OCI-LY7 (cell line): Measurements from ENCODE around the gene SLC16A3. TPM values are rescaled to one million over a fixed set of nuclear protein-coding genes. Genes with fewer than 3 reads are reported as not detected.

ENCODE experiments used
- BruUV-seq: library from RNA; stranded (reverse); fragments of 400-500 nt; replicated peaks from 2 replicates; lab custom pipeline; 2021; lab: Mats Ljungman, UMichigan
- CTCF ChIA-PET: fragments of 300-600 bp; sonication (Branson Sonifier 250); formaldehyde crosslinking; loops from one replicate; lab custom pipeline; 2022; ENCODE audit warnings: antibody characterized with exemption; ENCODE audit not compliant: unreplicated experiment; lab: Charles Lee
- POLR2A ChIA-PET: fragments of 300-600 bp; sonication (Branson Sonifier 250); formaldehyde crosslinking; loops from one replicate; lab custom pipeline; 2022; ENCODE audit warnings: antibody characterized with exemption; lab: Charles Lee
- DNase-seq: peaks from one replicate; pipeline ENCODE4 v3.0.0-alpha.2; 2015; ENCODE audit warnings: low spot score
- H2AFZ ChIP-seq: fragments of 200-600 bp; sonication (generic), shearing (Covaris generic); 2 replicates; pipeline ENCODE4 v1.6.1; 2014; ENCODE audit warnings: mild to moderate bottlenecking, antibody characterized with exemption, low read length, moderate library complexity
- H3K27ac ChIP-seq: fragments of 200-600 bp; sonication (generic); 2 replicates; pipeline ENCODE4 v1.5.1; 2014; ENCODE audit warnings: mixed run types, low read depth, mild to moderate bottlenecking, moderate library complexity, low read length, inconsistent platforms; ENCODE audit not compliant: poor library complexity, severe bottlenecking
- H3K36me3 ChIP-seq: fragments of 200-600 bp; sonication (generic); 2 replicates; pipeline ENCODE4 v1.6.1; 2014; ENCODE audit warnings: mild to moderate bottlenecking, antibody characterized with exemption, low read length, moderate library complexity, mixed read lengths; ENCODE audit not compliant: insufficient read depth
- H3K4me1 ChIP-seq: fragments of 200-600 bp; sonication (generic); 2 replicates; pipeline ENCODE4 v1.5.1; 2014; ENCODE audit warnings: mild to moderate bottlenecking, low read length; ENCODE audit not compliant: insufficient read depth, poor library complexity, severe bottlenecking
- H3K4me2 ChIP-seq: fragments of 200-600 bp; sonication (generic); 2 replicates; pipeline ENCODE4 v1.6.1; 2014; ENCODE audit warnings: mild to moderate bottlenecking, low read length
- H3K4me3 ChIP-seq: fragments of 200-600 bp; sonication (generic); 2 replicates; pipeline ENCODE4 v1.5.1; 2014; ENCODE audit warnings: mild to moderate bottlenecking, low read depth, low read length; ENCODE audit not compliant: poor library complexity, severe bottlenecking
- H3K79me2 ChIP-seq: fragments of 200-600 bp; sonication (generic); 2 replicates; pipeline ENCODE4 v1.6.1; 2016; ENCODE audit warnings: low read depth, mild to moderate bottlenecking, low read length, moderate library complexity, mixed read lengths; ENCODE audit not compliant: insufficient read depth
- H3K9me2 ChIP-seq: fragments of 200-600 bp; sonication (generic); 2 replicates; pipeline ENCODE4 v1.6.1; 2016; ENCODE audit warnings: mild to moderate bottlenecking, low read length, mixed read lengths; ENCODE audit not compliant: insufficient read depth
- H3K9me3 ChIP-seq: fragments of 200-600 bp; sonication (generic); 2 replicates; pipeline ENCODE4 v1.6.1; 2014; ENCODE audit warnings: mild to moderate bottlenecking, mixed run types, low read length, mixed read lengths
- H4K20me1 ChIP-seq: fragments of 200-600 bp; sonication (generic); 2 replicates; pipeline ENCODE4 v1.6.1; 2014; ENCODE audit warnings: mild to moderate bottlenecking, antibody characterized with exemption, low read length, moderate library complexity, mixed read lengths; ENCODE audit not compliant: insufficient read depth
- CTCF ChIP-seq: fragments of 200-600 bp; sonication (generic); conservative IDR thresholded peaks from 2 replicates; pipeline ENCODE4 v1.5.1; 2014; ENCODE audit warnings: mild to moderate bottlenecking, antibody characterized with exemption, low read length, moderate library complexity, mixed read lengths
- EZH2phosphoT487 ChIP-seq: fragments of 200-600 bp; sonication (generic); IDR thresholded peaks from 2 replicates; pipeline ENCODE4 v1.6.1; 2018; ENCODE audit warnings: low read depth, borderline replicate concordance, mild to moderate bottlenecking, mixed run types, antibody characterized with exemption, low read length, moderate library complexity, mixed read lengths
- intact Hi-C: fragments of 100-400 bp; cut with micrococcal nuclease; formaldehyde crosslinking; loops from one replicate; pipeline ENCODE4 v1.10.0; 2022; ENCODE audit not compliant: unreplicated experiment
- total RNA-seq, 2 experiments: library from RNA; depleted of rRNA in 1 of 2; stranded (reverse); fragments of >200 nt in 1 of 2; shearing (Covaris generic) in 1 of 2; gene quantifications; 2 replicates each; pipeline ENCODE4 v1.2.3, GENCODE V29; 2014 to 2022

Gene SLC16A3
- total RNA-seq, 2 experiments from 2014 or later: 21.6 to 55.0 TPM

DNA sequence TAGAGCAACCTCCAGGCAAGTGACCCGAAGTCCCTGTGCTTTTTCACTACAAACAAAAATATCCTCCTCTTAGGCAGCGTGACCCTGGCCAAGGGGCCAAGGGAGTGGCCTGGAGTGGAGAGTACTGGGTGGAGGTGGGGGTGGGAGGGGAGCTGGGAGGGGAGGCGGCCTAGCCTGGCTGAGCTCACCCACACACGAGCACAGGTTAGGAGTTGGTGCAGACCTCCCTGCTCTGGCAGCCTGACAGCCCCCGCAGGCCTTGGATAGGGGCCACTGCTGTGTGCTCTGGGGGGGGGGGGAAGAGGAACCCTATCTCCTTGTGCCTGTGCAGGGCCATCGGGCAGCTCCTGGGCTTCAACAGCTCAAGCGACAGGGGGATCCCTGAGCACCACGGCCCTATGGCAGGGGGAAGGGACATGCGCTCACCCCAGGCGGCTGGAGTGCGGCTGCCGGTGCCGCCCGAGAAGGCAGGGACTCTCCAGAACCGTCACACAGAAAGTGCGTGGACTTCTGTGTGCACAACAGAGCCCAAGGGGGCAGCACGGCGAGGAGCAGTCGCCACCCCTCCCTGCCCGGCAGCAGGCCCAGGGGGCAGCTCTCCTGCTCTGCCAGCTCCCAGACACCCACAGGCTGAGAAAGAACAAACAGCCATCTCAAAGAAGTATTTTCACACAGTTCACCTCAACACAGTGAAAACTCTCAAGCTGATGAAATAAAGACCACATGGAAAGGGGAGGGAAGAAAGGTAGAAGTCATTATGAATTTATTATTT, 13.3 kb downstream of the SLC16A3 start:
- H2AFZ ChIP-seq: no peak overlapping the region
- ChIA-PET CTCF (no interaction called here), POLR2A (no interaction called here)
- no peaks in the 10 kb centered on the region for H3K4me1 ChIP-seq
- no TSS peak for BruUV-seq
- no peak overlapping the region for H3K27ac ChIP-seq
- H3K36me3 ChIP-seq: peaks cover 49% of the 10 kb centered on the region
- intact Hi-C loops: no loop called here
- no peak for TF ChIP-seq EZH2phosphoT487
- no peak for TF ChIP-seq CTCF
- no peaks in the 10 kb centered on the region for H3K79me2 ChIP-seq
- no peaks in the 10 kb centered on the region for H3K9me2 ChIP-seq
- H4K20me1 ChIP-seq: no peaks in the 10 kb centered on the region
- DNase-seq: no peak
- H3K4me2 ChIP-seq: no peak overlapping the region
- no peaks in the 10 kb centered on the region for H3K9me3 ChIP-seq
- no peak overlapping the region for H3K4me3 ChIP-seq

DNA sequence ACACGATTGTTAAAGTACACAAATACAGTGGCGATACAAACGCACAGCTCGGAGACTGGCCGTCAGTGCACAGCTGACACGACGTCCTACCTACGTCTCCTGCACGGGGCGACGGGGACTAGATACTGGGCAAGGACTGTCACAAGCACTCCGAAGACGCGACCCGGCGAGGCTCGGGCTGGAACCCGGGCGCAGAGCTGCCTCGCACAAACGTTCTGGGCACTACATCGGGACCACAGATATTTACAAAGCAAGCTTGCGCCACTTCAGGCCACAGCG, 13.8 kb downstream of the SLC16A3 start:
- H3K4me2 ChIP-seq: no peak overlapping the region
- no peaks in the 10 kb centered on the region for H3K4me1 ChIP-seq
- H3K9me3 ChIP-seq: no peaks in the 10 kb centered on the region
- H3K4me3 ChIP-seq: no peak overlapping the region
- H2AFZ ChIP-seq: no peak overlapping the region
- TF ChIP-seq EZH2phosphoT487 (no peak), CTCF (no peak)
- POLR2A ChIA-PET: no interaction called here
- DNase-seq: no peak
- H3K36me3 ChIP-seq: peaks cover 54% of the 10 kb centered on the region
- no peak overlapping the region for H3K27ac ChIP-seq
- BruUV-seq: no TSS peak
- intact Hi-C loops: no loop called here
- H4K20me1 ChIP-seq: no peaks in the 10 kb centered on the region
- H3K9me2 ChIP-seq: no peaks in the 10 kb centered on the region
- CTCF ChIA-PET: no interaction called here
- no peaks in the 10 kb centered on the region for H3K79me2 ChIP-seq

DNA sequence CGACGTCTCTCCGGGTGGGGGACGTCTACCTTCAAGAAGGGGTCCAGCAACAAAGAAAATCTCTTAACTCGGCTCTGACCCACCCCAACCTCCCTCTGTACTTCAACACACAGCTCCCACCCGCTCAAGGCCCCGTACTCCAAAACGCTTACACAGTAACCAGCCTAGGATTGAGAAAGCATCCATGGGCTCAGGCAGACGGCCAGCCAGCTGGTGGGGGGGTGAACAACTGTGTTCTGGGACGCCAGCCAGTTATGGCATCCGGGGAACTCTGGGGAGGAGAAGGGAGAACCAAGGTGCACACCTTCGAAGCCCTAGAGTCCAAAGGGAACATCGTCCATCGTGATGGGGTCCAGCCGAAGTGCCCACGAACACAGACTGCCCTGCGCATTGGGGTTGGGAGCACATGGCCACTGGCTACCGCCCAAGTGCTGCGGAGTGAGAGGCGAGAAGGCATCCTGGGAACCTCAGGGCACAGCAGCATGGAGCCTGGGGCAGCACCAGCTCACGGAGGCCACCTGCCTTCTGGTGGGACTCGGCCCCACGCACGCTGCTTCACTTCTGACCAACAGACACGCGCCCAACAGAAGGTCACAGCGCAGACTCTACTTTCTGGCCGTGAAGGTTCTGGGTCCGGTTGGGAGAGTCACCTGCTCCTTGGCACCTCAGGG, 14.3 kb downstream of the SLC16A3 start:
- Histone ChIP-seq H3K9me3 (no peaks in the 10 kb centered on the region), H3K27ac (no peak overlapping the region), H2AFZ (no peak overlapping the region), H3K4me3 (no peak overlapping the region), H4K20me1 (no peaks in the 10 kb centered on the region), H3K9me2 (no peaks in the 10 kb centered on the region), H3K36me3 (peaks cover 59% of the 10 kb centered on the region), H3K4me1 (no peaks in the 10 kb centered on the region), H3K4me2 (no peak overlapping the region), H3K79me2 (no peaks in the 10 kb centered on the region)
- intact Hi-C loops: no loop called here
- no peak for DNase-seq
- CTCF ChIA-PET: no interaction called here
- POLR2A ChIA-PET: no interaction called here
- BruUV-seq: no TSS peak
- TF ChIP-seq EZH2phosphoT487: no peak
- no peak for TF ChIP-seq CTCF
